ENCODE data around the gene IL34.
"Not testable (repeated sequence)": the region's sequence is repeated elsewhere in the genome, so short reads cannot be mapped to it uniquely, and the experiment has no call there.

Gene IL34

GRCh38 chr16:70646260-70647241 is at the start of gene IL34:
Gene IL34, plus strand, starts transcription at chr16:70646559. Its CDS starts 389 bp downstream, at chr16:70646948.
- DNase-seq = no peak

GRCh38 chr16:70597135-70597835 is 49.1 kb upstream of the IL34 start:
- no peak for DNase-seq

GRCh38 chr16:70598937-70599503 is 47.3 kb upstream of the IL34 start:
- no peak for DNase-seq

- DNase-seq = no peak
Observed at GRCh38 chr16:70600730-70601129, 45.6 kb upstream of the IL34 start.

- DNase-seq = no peak
Observed at GRCh38 chr16:70601576-70602575, 44.5 kb upstream of the IL34 start.

GRCh38 chr16:70602831-70603230 is 43.5 kb upstream of the IL34 start:
- no peak for DNase-seq

GRCh38 chr16:70604407-70605282 is 41.7 kb upstream of the IL34 start:
- no peak for DNase-seq

- no peak for DNase-seq
Observed at GRCh38 chr16:70605283-70605657, 41.1 kb upstream of the IL34 start.

GRCh38 chr16:70608521-70608920 is 37.8 kb upstream of the IL34 start:
- DNase-seq = no peak

- DNase-seq = no peak
Observed at GRCh38 chr16:70610273-70611223, 35.8 kb upstream of the IL34 start.

GRCh38 chr16:70611224-70611598 is 35.1 kb upstream of the IL34 start:
- no peak for DNase-seq

GRCh38 chr16:70611785-70612303 is 34.5 kb upstream of the IL34 start:
- no peak for DNase-seq

- no peak for DNase-seq
Observed at GRCh38 chr16:70612931-70613330, 33.4 kb upstream of the IL34 start.

GRCh38 chr16:70614208-70614951 is 32.0 kb upstream of the IL34 start:
- no peak for DNase-seq

GRCh38 chr16:70615945-70616344 is 30.4 kb upstream of the IL34 start:
- no peak for DNase-seq

GRCh38 chr16:70621864-70622263 is 24.5 kb upstream of the IL34 start:
- DNase-seq = not testable (repeated sequence)

GRCh38 chr16:70627696-70628095 is 18.7 kb upstream of the IL34 start:
- DNase-seq = no peak

GRCh38 chr16:70630960-70631745 is 15.2 kb upstream of the IL34 start:
- no peak for DNase-seq

All from T1000 (cell line).